MV-4-11 (cell line): ENCODE results near the gene TSEN54.
"Not testable (repeated sequence)": the region's sequence is repeated elsewhere in the genome, so short reads cannot be mapped to it uniquely, and the experiment has no call there.

ENCODE experiments used
- DNase-seq: peaks from one replicate; lab custom pipeline; 2025; lab: John Stamatoyannopoulos, UW

TSEN54 gene

DNA sequence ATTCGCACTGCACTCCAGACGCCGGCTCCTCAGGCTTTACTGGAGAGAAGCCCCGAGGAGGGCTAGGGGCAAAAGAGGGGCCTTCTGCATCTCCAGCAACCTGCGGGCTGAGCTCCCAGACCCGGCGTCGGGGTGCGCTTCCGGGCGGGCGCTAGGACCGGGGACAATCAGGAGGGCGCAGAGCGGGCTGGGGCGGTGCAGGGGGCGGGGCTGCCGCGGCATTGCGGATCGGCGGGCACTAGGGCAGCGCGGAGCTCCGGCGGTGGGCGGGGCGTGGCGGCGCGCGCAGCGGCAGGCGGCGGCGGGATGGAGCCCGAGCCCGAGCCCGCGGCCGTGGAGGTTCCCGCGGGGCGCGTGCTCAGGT lies at the start of gene TSEN54:
Gene TSEN54, plus strand, starts transcription at position 274 of the 364 bp plus-strand sequence. Its CDS starts 33 bp downstream, at position 307.
- peak; percentile 78 for DNase-seq

DNA sequence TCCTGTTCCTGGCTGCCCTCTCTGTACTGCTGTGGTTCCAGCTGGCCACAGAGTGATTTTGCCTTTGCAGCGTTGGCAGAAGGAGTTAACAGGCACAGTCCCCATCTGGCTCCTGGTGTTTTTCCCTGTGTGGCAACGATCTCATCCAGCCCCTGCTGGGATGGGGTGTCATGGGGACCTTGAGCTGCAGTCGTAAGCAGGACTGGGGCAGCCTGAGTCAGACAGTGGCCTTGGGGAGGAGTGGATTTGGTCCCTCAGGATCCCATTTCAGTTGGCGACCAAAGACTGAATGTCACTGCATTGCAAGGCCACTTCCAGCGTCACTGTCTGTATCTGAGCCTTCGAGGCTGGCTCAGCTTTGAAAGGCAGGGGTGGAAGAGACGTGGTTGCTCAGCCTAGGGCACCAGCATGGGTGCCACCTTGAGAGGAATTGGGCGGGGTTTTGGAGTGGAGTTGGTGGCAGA lies 48.0 kb upstream of the TSEN54 start:
- DNase-seq, result no peak

DNA sequence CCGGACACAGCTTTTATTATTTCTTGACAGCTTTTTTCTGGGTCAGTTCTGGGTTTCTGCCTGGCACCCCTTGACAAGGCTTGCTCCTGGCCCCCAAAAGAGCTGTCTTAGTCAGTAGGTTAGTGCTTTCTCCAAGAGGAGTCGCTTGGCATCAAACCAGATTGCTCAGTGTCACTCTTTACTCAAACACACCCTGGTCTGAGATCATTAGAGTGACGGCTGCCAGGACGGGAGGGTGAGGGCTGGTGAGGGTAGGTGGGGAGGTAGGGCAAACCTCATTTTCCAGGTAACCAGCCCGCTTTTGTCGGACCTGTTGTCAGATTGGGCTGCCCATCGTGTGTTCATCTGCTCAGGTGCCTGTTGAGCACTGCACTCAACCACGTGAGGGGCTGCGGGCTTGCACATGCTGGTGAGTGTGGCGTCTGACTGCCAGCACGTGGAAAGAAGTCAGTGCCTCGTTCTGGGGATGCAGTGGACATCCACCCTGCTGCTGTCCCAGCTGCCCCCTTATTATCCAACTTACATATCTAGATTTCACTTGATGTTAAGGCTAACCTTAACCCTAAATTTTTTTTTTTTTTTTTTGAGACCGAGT lies 47.5 kb upstream of the TSEN54 start:
- DNase-seq, result no peak

DNA sequence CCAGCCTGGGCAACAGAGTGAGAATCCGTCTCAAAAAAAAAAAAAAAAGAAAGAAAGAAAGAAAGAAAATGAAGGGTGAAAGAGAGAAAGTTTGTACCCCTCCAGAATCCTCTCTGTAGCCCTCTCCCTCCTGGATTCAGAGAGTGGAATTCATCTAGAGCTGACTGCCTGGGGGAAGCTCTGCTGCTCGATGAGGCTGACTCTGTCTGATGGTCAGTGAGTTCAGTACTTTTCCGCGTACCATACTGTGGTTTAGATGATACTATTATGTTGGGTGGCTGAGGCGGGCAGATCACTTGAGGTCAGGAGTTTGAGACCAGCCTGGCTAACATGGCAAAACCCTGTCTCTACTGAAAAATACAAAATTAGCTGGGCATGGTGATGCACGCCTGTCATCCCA lies 45.1 kb upstream of the TSEN54 start:
- no peak for DNase-seq

DNA sequence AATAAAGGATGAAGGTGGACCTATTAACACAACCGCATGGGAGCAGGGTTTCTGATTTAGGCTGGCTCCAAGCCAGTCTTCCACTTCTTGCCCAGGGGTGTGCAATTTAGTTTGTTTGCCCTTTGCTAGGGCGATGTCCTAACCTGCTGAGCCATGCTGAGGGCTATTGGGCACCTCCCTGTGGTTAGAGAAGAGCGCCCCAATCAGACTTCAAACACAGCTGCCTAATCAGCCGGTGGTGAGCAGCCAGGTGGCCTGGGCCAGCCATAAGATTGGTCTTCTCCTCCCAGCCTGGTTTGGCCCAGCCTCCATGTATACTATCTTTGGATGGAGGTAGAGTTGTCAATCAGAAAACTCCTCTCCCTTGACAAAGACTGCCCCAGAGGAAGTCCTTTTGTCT lies 44.2 kb upstream of the TSEN54 start:
- no peak for DNase-seq

DNA sequence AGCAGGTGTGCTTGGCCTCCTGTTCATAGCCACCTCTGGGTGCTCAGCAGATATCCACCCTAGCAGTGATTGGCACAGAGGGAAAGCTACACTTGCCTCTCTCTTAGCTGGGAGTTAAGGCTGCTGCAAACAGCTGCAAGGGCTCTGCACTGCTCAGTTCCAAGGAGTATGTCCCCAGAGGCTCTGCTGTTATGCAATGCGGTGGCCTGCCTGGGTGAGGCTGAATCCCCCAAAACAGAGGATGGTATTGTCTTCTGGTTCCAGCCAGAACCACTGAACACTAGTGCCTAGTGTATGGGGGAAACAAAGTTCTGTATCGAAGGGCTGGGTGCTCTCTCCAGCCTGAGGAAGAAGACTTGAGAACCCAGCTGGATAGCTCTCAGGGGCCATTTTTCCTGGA lies 43.1 kb upstream of the TSEN54 start:
- no peak for DNase-seq

DNA sequence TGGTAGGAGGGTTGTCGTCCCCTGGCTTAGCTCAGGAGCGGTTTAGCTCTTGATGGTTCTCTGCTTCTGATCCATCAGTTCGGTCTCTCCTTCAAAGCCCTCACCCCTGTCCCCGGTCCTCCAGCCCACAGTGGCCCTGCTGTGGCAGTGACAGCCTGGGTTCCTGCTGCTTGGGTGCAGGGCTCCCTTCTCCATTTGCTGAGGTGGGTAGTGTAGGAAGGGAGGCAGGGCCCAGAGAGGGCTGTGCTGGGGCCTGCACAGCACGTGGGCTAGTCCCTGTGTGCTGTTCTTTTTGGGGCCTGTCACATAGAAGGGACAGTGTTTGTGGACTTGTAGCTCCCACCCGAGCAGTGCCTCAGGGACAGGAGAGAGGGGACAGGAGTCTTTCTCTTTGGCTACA lies 41.6 kb upstream of the TSEN54 start:
- no peak for DNase-seq

DNA sequence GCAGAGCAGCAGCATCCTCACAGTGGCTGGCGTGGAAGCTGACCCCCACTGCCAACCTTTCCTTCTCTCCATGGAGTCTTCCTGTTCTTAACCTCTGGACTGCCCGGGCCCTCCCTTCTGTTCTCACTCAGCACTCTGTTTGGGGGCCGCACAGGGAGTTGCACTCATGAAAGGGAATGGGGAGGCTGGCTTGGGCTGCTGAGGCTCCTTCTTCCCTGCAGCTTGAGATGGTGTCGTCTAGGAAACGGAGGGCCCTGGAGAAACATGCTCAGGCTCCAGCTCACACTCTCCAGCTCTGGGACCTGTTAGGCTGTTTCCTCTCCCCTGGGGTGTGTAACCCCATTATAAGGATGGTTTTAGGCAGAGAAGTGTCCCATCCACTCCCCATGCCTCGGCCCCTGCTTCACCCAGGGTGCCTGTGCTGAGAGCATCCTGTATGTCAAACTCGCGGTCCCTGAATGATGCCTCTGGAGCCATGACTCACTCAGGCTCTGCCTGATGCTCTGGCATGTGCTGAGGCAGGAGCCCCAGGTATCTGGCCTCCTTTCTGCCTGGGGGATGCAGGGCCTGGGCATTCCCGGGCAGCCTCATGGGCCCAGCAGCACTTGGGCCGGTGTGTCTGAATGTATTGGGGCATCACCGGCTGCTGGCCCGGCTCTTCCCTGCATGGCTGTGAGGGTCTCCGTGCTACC lies 41.0 kb upstream of the TSEN54 start:
- no peak for DNase-seq

DNA sequence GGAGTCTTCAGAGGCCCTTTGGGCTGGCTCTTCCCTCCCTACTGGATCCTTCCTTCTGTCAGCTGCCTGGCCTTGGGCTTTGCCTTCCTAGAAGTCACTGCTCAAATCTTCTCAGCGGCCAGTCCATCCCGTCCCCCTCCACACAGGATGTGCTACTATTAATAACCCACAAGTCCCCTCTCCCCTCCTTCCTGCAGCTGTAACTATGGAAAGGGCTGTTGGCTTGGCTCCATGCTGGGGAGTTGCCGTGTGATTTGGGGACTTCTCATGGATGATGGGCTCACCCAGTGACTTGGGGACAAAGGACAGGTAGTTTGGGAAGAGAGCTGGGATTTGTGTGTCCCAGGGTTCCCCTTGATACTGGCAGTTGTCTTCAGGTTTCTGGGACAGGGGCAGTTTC lies 40.5 kb upstream of the TSEN54 start:
- no peak for DNase-seq

DNA sequence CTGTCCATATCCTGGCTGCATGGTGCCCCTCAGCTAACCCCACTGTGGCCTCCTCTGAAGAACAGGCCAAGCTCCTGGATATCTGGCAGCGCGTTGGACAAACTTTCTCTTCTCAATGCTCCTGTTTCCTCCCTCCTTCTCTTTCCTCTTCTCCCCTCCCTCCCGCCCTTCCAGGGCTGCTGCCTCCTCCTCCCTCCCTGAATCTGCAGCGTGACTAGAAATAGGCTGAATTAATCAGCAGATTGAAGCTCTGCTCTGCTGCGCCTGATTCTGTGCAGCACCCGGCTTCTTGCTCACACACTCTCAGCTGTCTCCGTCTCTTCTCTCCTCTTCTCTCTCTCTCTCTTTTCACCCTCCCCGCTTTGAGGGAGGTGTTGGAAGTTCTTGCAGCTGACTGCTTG lies 40.1 kb upstream of the TSEN54 start:
- no peak for DNase-seq

DNA sequence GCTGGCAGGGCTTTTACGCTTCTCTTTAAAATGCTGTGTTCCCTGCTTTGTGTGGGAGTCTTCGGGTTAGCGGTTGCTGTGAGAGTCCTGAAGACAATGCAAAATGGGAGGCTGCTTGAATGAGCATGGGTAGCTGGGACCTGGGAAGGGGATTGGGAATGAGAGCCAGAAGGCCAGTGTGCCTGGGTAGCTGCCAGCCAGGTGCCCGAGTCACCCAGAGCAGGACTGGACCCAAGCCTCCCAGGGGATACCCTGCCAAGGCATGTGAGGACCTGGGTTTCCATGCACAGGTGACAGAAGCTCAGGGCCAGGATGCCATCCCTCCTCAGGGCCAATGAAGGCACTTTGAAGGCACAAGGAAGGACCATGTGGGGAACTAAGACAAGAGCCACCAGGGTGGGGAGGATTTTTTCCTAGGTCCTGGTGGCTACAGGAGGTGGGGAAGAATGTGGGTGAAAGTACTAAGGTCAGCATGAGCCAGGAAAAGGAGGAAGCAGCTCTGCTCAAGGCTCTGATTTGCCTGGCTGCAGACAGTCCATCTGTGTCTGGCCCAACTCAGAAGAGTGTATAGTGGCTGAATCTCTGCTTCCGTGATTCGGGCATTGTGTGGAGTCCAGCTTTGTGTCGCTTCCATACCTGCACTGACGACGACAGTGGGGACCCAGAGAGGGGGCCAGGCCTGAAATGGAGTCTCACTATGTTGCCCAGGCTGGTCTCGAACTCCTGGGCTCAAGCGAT lies 39.4 kb upstream of the TSEN54 start:
- DNase-seq, result no peak

DNA sequence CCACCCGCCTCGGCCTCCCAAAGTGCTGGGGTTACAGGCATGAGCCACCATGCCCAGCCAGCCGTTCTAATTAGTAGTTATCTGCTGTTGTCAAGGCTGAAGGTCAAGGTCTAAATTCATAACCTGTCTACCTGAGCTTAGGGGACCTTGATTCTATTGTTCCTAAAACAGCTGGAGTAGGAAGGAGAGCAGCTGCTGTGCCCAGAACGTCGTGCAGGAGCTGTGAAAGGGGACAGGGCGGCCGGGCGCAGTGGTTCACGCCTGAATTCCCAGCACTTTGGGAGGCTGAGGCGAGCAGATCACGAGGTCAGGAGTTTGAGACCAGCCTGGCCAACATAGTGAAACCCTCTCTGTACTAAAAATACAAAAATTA lies 38.9 kb upstream of the TSEN54 start:
- not testable (repeated sequence) for DNase-seq

DNA sequence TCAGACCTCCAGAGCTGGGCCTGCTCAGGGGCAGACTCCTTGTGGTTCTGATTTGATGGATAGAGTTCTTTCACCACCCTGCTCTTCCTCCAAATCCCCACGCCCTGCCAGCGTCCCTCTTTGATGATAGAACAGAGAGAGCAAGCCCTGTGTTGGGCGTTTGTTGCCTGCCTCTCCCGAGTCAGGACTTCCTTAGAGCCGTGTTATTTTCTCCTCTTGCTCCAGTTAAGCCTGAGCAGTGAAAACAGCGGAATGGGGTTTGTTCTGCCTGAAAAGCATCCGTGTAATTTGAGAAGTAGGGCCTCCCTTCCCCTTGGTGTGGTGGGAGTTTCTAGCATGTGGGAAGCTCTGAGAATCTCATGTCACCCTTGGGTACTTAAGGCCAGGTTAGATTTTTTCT lies 37.8 kb upstream of the TSEN54 start:
- DNase-seq, result no peak

DNA sequence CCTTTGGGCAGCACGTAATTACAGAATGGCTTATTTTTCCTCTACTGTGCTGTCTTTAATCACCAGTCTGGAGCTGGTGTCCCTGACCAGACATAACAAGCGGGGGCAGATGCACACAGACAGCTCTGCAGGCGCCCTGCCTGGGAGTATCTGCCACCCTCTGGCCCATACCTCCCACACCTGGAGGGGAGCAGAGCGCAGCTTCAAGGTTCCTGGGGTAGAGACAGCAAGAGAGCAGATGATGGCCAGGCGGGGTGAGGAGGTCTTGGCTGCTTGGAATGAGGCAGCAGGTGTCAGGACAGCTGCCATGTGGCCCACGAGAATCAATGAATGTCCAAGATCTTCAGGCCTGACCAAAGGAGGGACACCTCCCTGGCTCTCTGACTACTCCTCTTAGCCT lies 36.0 kb upstream of the TSEN54 start:
- DNase-seq, result no peak

DNA sequence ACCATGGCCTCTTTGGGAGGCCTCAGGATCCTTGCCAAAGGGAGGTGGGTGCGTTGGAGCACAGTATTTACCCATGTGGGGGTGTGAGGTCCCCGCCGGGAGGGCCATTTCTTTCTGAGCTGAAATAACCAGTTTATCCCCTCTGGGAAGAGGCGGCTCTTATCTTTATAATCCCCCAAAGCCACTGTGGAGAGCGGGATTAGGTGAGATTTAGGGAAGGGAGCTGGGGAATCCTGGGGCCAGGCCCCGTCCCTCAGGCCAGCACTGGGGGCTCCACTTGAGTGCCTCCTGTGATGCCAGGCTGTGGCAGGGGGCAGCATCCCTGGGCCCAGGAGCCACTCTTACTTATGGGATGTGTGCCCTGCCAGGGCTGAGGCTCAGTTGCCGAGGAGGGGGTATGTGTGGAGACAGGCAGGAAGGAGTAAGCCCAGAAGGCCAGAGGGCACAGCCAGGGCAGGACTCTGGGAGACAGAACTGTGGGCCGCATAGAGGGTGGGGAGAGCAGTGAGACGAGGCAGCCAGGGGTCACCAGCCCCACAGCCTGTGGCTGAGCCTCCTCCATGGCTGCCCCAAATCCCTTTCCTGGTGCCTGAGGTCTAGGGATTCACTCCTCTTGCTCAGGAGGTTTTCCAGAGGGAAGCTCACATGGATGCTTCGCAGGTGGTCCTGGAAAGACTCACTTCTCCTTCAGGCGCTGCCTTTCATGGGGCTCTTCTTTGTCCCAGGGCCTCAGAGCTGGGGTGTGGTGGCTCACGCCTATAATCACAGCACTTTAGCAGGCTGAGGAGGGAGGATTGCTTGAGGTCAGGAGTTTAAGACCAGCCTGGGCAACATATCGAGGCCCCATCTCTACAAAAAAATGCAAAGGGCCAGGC lies 34.9 kb upstream of the TSEN54 start:
- DNase-seq, result no peak

DNA sequence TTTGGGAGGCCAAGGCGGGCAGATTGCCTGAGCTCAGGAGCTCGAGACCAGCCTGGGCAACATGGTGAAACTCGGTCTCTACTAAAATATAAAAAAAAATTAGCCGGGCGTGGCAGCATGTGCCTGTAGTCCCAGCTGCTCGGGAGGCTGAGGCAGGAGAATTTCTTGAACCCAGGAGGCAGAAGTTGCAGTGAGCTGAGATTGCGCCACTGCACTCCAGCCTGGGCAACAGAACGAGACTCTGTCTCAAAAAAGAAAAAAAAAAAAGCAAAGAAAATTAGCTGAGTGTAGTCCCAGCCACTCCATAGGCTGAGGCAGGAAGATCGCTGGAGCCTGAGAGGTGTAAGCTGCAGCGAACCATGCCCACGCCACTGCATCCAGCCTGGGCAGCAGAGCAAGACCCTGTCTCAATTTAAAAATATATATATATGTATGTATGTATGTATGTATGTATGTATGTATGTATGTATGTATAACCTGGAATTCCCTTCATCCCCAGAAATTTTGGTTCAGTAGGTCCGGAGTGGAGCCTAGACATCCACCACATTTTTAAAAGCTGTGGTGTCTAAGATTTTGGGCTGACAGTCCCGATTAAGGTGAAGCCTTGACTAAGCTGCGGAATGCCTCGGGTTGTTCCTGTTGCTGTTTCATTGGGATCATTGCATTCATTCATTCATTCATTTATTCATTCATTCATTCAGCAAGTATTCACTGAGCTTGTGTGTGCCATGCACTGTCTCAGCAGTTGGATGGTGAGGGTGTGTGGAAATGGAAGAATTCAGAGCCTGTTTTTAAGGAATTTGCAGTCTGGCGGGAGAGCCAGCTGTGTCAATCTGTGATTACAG lies 34.0 kb upstream of the TSEN54 start:
- DNase-seq, result no peak

DNA sequence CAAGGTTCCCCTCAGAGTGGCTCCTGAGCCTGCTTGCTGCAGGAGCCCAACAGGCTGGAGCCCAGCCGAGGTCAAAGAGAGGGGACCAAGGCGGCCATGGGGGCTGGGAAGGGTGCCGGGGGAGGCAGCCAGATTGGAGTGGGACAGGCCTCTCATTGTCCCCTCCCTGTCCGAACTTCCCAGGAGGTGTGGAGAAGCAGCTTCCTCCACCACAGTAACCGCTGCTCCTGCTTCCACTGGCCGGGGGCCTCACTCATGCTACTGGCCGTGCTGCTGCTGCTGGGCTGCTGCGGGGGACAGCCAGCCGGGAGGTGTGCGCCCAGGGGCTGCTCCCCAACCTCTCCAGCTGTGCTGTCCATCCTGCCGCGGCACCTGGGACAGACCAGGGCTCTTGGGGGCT lies 30.6 kb upstream of the TSEN54 start:
- no peak for DNase-seq

DNA sequence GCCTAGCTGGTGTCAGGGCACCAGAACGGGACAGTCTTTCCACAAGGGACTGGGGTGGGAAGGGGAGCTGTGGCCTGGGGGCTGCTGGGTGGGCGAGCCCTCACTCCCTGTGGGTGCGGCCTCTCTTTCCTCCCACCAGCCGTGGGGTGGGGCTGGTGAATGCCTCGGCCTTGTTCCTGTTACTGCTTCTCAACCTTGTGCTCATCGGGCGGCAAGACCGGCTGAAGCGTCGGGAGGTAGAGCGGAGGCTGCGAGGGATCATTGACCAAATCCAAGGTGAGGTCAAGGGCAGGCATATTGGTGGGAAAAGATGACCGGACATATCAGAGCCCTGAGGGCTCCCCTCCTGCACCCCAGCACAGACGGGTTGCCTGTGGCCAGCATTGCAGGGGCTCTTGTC lies 30.2 kb upstream of the TSEN54 start:
- DNase-seq, result no peak

DNA sequence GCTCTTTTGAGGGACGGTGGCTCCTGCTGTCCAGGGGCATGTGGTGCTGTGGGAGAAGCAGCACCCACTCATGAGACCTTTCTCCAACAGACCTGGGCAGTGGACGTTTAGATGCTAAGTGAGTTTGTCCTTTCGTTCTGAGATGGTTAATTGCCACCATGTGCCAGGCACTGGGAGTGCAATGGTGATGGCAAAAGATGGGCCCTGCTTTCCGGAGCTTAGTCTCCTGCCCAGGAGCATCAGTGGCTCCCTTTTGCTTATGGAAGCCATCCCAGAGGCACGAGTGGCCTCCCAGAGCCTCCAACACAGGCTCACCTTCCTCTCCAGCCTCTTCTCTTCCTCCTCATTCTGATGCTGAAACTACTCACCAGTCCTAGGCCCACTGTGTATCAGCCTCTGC lies 29.4 kb upstream of the TSEN54 start:
- DNase-seq, result no peak

DNA sequence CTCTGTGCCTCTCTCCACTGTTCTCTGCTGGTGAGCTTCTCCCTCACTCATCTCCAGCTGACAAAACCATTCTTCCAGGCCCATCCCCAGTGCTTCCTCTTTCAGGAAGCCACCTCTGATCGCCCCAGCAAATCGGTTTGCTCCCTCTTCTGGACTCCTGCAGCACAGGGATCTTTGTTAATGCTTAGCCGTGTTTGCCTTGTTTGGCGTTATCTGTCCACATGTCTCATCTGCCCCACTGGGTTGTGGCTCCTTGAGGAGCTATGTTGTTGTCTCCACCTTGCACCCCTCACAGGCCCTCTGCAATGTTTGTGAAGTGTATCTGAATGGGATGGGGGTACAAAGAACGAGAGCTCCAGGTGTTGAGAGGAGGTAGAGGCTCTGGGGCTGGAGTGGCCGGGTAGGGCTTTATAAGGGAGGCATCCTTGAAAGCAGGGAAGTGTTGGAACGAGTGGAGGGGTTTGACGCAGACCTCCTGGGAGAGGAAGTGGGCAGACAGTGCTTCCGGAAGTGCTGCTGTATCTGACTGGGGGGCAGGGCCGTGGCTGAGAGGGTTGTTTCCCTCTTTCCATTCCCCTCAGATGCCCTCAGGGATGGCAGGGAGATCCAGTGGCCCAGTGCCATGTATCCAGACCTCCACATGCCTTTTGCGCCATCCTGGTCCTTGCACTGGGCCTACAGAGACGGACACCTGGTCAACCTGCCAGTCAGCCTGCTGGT lies 28.8 kb upstream of the TSEN54 start:
- DNase-seq, result peak; percentile 83
